Glomerular endothelial cell (primary cell): ENCODE results near the gene OSGIN1. TPM values are rescaled to one million over a fixed set of nuclear protein-coding genes. Genes with fewer than 3 reads are reported as not detected.

Source experiments
- DNase-seq: peaks from one replicate; pipeline ENCODE4 v3.0.0-alpha.2; 2011; ENCODE audit warnings: low read depth, low spot score; ENCODE audit errors: extremely low read depth
- total RNA-seq: library from RNA; depleted of rRNA; stranded (reverse); fragments of >200 nt; gene quantifications from 2 replicates; pipeline ENCODE4 v1.2.3, GENCODE V29; 2015

OSGIN1 gene
- total RNA-seq, 1 donor from 2014 or later: 4.1 TPM

DNA sequence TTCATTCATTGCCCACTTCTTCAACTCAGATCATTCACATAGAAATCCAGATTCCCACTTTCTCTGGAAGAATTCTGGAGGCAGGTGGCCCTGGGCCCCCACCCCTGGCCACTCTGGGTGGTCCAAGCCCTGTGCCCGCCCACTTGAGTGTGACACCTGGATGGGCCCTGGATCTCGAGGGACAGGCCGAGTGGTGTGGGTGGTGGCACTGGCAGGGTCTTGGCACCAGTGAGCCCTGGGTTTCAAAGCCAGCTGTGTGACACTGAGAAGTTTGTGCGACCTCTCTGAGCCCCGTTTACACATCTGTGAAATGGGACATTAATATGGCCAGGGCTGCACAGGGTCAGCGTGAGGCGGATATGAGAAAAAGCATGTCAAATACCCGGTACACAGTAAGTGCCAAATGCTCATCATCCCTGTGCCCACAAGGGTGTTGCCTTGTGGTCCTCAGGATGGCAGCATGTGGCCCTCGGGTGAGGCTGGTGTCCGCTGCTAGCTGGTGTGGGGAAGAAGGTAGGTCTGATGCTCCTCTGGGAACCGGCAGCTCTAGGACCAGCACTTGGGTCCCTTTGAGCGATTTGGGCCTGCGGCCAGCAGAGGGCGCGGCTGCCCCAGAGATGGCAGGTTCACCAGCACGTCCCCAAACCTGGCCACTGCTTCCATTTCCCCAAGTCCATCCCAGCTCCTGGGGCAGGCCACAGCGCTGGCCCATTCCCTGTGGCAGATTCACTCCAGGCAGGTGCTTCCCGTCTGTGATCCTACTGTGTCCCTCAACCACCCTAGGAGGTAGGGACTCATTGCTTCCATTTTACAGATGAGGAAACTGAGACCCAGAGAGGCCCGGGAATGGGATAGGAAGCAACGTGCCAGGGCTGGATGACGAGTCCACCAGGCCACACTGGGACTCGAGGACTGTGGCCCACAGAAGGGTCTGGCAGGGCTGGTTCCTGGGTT lies 3.6 kb downstream of the OSGIN1 start:
- no peak for DNase-seq

DNA sequence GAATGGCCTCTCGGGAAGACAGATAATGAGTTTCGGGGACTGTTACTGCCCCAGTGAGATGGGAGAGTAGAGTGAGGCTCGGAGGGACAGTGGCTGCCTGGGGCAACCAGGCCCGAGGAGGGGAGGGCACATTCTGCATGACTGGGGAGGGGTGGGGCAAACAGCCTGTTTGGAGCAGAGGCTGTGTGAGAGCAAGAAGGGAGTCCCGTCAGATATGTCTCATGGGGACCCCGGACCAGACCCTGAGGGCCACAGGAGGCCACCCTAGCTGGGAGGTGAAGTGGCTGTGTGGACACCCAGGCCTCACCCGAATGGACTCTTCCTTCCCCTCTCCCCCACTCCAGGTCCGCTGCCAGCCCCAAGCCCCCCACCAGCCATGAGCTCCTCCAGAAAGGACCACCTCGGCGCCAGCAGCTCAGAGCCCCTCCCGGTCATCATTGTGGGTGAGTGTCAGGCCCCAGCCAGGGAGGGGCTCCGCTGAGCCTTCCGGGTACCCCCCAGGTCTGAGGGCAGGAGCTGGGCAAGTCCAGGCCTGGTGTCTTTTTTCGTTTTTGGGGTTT lies 4.3 kb downstream of the OSGIN1 start:
- DNase-seq: no peak

DNA sequence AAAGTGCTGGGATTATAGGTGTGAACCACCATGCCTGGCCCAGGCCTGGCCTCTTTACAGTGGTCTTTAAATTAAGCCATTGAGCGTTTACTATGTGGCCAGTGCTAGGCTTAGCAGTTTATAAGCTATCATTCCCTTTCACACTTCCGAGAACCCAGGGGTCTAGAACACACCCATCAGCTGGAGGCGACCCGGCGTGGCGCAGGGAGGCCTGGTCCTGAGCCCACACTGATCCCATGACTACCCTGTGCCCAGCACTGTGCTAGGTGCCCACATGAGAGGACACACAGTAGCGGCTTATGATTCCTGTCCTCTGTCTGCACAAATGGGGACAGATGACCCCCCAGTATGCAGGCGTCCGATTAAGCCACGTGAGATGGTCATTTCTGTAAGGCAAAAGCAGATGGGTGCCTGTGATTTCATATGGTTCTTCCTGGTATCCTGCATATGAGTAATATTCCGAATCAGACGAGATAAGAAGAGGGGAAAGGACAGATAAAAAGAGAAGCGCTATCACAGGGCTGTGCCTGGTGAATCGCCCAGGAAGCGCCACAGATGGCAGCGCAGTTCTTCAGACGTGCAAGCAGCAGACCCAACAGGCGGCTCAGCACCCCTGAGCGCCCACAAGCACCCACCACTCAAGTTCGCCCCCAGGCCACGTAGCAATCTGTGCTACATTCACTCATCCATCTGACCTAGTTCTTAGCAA lies 5.3 kb downstream of the OSGIN1 start:
- DNase-seq: no peak

DNA sequence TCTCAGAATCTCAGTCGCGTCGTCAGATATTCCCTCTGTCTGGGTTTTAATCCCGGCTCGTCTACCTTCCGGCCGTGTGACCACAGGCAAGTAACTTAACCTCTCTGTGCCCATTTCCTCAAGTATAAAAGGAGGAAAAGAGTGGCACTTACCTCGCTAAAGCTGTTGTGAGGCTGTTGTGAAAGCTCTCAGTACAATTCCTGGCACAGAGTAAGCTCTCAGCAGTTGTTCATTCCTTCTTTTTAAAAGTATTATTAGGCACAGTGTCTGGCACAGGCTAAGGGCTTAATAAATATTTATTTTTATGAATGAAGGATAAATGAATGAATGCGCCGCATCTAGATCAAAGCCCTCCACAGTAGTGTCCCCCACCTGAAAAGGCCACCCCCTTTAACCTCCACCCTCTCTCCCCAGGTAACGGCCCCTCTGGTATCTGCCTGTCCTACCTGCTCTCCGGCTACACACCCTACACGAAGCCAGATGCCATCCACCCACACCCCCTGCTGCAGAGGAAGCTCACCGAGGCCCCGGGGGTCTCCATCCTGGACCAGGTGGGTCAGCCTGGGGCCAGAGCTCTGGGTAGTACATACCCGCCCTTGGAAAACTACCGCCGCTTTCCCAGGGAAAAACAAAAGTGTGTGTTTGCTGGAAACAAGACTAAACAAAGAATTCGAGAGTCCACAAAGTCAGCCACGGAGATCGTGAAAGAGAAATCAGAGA lies 6.0 kb downstream of the OSGIN1 start:
- no peak for DNase-seq

DNA sequence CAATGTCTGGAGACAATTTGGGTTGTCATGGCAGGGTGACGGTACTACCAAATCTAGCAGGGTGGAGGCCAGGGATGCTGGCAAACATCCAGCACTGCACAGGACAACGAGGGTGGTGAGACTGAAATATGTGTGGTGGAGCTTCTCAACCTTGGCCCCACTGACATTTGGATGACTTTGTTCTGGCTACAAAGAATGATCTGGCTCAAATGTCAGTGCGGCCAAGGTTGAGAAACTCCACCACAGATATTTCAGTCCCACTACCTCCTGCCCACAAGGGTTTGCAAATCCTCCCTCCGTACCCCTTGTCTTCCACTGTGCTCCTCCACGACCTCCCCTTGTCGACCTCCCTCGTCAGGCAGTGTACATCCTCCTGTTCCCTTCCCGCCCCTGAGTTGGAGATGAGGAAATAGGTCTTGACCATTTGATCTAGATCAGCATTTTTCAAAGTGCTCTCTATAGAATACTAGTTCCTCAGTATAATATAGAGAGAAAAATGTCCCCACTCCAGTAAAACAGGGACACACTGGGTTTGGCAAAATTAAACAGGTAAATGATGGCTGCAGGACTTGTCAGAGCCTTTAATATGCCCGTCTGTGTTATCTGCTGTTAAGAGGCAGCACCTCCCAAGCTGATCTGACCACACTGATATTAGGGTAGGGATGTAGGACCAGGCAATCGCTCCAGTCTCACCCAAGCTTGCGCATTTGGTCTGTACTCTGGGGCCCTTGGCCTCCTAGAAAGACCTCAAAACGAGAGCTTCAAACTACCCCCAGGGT lies 6.8 kb downstream of the OSGIN1 start:
- no peak for DNase-seq

DNA sequence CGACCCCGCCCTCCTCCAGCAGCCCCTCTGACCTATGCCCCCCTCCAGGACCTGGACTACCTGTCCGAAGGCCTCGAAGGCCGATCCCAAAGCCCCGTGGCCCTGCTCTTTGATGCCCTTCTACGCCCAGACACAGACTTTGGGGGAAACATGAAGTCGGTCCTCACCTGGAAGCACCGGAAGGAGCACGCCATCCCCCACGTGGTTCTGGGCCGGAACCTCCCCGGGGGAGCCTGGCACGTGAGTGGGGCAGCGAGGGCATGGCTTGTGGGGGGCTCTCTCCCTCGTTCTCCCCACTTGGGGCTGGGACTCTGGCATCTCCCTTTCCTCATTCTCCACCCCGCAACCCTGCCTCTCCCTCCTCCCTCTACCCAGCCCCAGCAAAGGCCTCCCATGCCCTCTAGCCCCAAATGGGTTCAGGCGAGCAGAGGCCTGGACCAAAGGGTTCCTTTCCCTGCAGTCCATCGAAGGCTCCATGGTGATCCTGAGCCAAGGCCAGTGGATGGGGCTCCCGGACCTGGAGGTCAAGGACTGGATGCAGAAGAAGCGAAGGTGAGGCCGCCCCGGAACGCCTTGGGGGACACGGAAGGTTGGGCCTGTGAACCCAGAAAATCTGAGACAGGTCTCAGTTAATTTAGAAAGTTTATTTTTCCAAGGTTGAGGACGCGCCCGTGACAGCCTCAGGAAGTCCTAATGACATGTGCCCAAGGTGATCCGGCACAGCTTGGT lies 7.6 kb downstream of the OSGIN1 start:
- DNase-seq: no peak

DNA sequence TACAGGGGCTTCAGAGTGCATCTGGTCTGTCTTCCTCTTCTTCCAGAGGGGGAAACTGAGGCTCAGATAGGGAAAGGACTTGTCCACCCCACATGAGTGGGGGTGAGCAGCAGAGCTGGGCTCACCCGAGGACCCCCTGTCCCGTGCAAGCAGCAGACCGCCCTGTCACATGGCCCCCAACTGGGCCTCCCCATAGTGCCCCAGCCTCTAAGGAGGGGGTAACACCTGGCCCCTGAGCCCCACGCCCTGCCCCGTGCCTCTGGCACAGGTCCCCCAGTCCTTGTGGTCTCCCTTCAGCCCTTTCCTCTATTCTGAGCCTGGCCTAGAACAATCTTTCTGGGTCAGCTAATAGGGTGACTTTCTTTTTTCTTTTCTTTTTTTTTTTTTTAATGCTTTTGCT lies 8.6 kb downstream of the OSGIN1 start:
- DNase-seq: no peak

DNA sequence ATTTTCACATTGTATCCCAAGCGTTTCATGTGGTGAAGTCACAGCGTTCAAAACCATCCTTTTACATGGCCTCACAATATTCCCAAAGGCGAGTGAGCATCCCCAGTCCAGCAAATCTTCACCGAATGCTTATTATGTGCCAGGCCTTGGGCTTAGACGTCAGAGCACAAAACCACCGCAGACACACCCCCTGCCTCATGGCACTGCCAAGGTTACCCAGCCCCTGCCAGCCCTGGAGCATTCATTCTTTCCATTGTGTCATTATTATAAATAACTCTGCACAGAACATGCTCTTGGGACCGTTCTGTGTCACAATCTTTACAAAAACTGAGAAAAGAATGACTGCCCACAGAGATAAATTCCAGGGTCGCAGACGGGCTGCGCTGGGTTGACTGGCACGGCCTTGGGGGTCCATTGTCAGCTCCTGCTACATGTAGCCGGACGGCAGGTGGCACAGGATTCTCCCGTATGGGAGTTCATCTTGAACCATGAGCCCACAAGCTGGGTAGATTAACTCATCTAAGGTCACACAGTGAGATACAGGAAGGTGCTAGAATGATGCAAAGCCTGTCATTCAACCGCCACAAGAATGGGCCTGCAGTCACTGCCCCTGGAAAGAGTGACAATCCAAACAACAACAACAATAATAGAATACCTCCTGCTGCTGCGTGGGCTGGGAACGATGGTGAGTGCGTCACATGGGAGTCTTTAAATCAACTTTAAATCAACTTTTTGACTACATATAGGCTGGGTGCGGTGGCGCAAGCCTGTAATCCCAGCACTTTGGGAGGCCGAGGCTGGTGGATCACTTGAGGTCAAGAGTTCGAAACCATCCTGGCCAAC lies 10.5 kb downstream of the OSGIN1 start:
- no peak for DNase-seq

DNA sequence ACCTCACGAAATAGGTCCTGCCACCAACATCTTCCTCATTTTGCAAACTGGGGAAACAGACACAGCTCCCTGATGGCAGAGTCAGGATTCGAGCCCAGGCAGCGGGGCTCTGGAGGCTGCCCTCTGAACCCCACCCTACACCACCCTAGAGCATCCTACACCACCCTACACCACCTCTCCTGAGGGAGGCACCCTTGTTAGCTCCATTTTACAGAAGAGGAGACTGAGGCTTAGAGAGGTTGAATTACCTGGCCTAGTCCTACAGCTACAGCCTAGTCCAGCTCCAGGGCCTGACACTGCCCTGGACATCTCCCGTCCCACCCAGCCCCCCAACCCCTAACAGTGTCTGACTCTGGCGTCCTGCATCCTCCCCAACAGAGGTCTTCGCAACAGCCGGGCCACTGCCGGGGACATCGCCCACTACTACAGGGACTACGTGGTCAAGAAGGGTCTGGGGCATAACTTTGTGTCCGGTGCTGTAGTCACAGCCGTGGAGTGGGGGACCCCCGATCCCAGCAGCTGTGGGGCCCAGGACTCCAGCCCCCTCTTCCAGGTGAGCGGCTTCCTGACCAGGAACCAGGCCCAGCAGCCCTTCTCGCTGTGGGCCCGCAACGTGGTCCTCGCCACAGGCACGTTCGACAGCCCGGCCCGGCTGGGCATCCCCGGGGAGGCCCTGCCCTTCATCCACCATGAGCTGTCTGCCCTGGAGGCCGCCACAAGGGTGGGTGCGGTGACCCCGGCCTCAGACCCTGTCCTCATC lies 11.8 kb downstream of the OSGIN1 start:
- no peak for DNase-seq

DNA sequence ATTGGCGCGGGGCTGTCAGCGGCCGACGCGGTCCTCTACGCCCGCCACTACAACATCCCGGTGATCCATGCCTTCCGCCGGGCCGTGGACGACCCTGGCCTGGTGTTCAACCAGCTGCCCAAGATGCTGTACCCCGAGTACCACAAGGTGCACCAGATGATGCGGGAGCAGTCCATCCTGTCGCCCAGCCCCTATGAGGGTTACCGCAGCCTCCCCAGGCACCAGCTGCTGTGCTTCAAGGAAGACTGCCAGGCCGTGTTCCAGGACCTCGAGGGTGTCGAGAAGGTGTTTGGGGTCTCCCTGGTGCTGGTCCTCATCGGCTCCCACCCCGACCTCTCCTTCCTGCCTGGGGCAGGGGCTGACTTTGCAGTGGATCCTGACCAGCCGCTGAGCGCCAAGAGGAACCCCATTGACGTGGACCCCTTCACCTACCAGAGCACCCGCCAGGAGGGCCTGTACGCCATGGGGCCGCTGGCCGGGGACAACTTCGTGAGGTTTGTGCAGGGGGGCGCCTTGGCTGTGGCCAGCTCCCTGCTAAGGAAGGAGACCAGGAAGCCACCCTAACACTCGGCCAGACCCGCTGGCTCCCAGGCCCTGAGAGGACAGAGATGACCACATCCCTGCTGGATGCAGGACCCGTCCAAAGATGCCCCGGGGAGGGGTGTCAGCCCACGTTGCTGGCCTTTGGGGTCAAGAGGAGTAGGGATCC lies 12.6 kb downstream of the OSGIN1 start:
- DNase-seq: no peak

DNA sequence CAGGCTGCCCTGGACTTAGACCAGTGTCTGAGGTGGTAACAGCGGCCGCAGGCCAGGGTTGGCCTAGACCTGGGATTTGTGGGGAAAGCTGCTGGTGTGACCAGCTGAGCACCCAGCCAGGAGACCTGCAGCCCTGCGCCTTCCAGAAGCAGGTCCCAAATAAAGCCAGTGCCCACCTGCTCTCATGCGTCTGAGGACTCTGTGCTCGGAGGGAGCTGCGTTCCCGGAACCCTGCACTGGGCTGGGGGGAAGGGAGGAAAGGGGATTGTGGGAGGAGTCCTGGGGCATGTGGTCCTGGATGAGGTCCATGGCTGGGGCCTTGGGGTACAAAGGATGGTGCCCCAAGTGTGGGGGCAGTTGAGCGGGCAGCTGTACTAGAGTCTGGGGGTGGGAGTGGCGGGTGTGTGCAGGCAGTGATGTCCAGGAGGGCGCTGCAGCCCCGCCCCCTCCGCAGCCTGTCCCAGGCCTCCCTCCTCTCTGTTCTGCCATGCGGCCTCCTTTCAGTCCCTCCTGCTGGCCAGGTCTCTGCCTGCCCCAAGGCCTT lies 13.2 kb downstream of the OSGIN1 start:
- DNase-seq: no peak

DNA sequence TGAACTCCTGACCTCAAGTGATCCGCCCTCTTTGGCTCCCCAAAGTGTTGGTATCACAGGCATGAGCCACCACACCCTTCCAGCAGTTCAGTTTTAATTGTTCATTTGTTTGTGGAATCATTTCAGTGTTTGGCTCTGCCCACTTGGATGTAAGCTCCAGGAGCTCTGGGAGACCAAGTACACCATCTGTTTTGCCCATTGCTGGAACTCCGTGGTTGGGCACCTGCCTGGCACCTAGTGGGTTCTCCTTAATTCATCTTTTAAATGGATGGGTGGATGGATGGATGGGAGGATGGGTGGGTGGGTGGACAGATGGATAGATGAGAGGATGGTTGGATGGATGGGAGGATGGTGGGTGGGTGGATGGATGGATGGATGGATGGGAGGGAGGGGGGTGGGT lies 14.1 kb downstream of the OSGIN1 start:
- no peak for DNase-seq

DNA sequence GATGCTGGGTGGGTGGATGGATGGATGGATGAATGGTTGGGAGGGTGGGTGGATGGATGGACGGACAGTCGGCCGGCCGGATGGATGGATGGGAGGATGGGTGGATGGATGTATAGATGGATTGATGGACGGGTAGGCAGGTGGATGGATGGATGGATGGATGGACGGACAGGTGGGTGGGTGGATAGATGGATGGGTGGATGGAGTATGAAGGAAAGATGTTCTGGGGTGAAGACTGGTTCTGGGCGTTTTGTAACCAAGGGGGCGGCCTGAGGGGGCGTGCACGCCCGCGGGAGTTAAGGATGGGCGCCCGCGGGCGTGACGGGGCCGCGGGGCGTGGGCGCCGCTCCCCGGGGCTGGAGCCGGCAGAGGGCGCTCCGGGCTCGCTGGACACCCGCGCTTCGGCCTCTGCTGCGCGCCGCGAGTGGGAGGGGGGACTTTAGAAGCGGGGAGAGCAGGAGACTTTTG lies 14.8 kb downstream of the OSGIN1 start, which contains the start of gene NECAB2:
Gene NECAB2, plus strand, starts transcription at position 407 of the 468 bp plus-strand sequence. CDS start 405 bp downstream, outside the sequence.
- no peak for DNase-seq

DNA sequence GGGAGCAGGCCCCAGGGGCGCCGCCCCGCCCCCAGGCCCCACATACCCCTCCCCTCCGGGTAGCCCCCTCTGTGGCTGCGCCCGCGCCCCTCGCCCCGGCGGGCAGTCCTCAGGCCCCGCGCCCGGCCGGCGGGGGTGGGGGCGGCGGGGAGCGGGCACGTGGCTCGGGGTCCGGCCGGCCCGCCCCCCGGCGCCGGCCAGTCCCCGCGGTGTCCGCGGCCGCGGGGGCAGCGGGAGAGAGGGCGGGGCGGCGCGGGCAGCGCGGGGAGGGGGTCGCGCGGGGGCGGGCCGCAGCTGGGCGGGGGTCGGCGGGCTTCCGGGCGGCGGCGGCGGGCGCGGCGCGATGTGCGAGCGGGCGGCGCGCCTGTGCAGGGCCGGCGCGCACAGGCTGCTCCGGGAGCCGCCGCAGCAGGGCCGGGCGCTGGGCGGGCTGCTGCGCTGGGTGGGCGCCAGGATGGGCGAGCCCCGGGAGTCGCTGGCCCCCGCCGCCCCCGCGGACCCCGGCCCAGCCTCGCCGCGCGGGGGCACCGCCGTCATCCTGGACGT lies 15.3 kb downstream of the OSGIN1 start:
- no peak for DNase-seq

DNA sequence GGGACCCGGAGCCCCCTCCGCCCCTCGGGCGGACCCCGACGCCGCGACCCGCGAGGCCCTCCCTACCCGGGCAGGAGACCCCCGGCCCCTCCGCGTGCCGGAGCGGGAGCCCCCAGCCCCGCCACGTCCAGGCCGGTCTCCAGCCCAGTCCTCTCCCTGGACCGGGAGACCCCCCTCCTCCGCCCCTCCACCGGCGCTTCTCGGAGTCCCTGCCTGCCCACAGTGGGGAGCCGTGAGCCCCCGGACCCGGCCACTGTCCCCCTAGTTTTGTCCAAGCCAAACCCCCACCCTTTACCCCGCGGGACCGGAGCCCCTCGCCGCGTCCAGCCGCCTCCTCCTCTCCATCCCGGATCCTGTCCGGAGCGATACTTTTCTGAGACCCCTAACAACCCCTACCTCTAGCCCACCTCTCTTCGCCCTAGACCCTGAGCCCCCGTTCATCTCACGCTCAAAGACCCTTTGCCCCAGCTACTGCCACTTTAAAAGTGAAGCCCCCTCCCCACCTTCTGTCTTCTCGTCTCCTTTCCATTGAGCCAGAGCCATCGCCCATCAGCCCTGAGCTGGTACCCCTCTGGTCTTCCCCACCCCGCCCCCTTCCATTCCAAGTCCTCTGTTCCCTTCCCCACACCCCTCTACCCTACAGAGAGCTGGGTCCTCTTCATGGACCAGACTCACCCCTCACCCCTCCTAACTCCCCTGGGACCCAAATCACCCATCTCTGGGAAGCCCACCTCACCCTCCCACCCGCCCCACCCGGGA lies 16.0 kb downstream of the OSGIN1 start:
- DNase-seq: no peak
